GM23248 (cell line): ENCODE results near the gene FAM163A.

Experiments used
- EZH2 ChIP-seq: fragments of 200-600 bp; sonication (generic); IDR thresholded peaks from 2 replicates; pipeline ENCODE4 v1.6.1; 2018; ENCODE audit warnings: antibody characterized with exemption, mild to moderate bottlenecking; ENCODE audit not compliant: insufficient read depth, poor library complexity, severe bottlenecking
- EZH2phosphoT487 ChIP-seq: fragments of 200-600 bp; sonication (generic); IDR thresholded peaks from 2 replicates; pipeline ENCODE4 v1.6.1; 2018; ENCODE audit warnings: antibody characterized with exemption, moderate library complexity, mild to moderate bottlenecking, low read depth; ENCODE audit not compliant: insufficient read depth

GRCh38 chr1:179744401-179745130 is 1.5 kb downstream of the FAM163A start:
- no peak for TF ChIP-seq EZH2
- no peak for TF ChIP-seq EZH2phosphoT487
